ENCODE data around the gene AFF3. TPM values are rescaled to one million over a fixed set of nuclear protein-coding genes. Genes with fewer than 3 reads are reported as not detected.

AFF3 gene
- total RNA-seq, 6 experiments from 2014 or later: 0.80 to 8.2 (median 6.8) TPM

DNA sequence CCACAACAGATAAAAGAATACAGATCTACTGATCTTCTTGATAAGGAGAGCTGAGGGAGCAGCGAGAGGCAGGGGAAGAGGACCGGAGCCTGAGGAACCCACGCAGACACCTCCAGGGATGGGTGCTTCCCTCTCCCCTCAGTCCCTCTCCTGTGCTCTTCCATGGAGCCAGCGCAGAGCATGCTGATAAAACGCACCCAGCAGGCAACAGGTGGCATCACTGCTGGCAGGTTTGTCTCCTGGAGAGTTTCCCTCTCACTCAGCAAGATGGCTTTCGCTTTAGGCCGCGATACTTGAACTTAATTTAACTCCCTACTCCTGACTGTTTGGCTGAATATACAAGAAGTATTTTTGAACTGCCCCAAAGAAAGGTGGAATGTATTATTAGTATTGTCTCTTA, 489.5 kb downstream of the AFF3 start:
- TF ChIP-seq, protein P1, sequence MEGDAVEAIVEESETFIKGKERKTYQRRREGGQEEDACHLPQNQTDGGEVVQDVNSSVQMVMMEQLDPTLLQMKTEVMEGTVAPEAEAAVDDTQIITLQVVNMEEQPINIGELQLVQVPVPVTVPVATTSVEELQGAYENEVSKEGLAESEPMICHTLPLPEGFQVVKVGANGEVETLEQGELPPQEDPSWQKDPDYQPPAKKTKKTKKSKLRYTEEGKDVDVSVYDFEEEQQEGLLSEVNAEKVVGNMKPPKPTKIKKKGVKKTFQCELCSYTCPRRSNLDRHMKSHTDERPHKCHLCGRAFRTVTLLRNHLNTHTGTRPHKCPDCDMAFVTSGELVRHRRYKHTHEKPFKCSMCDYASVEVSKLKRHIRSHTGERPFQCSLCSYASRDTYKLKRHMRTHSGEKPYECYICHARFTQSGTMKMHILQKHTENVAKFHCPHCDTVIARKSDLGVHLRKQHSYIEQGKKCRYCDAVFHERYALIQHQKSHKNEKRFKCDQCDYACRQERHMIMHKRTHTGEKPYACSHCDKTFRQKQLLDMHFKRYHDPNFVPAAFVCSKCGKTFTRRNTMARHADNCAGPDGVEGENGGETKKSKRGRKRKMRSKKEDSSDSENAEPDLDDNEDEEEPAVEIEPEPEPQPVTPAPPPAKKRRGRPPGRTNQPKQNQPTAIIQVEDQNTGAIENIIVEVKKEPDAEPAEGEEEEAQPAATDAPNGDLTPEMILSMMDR (IDR thresholded peaks at IDR 0.05): no peak
- Mint-ChIP-seq H3K27ac (no peak overlapping the region), H3K4me3 (no peak overlapping the region), H3K9me3 (no peaks in the 10 kb centered on the region), H3K36me3 (ENCODE audit: low read depth) (no peaks in the 10 kb centered on the region), H3K27me3 (ENCODE audit: insufficient read depth) (peaks cover 7% of the 10 kb centered on the region; the same call in 1 of the 2 replicates), H3K4me1 (ENCODE audit: low read depth) (peaks cover 45% of the 10 kb centered on the region)
- DNase-seq: no peak

DNA sequence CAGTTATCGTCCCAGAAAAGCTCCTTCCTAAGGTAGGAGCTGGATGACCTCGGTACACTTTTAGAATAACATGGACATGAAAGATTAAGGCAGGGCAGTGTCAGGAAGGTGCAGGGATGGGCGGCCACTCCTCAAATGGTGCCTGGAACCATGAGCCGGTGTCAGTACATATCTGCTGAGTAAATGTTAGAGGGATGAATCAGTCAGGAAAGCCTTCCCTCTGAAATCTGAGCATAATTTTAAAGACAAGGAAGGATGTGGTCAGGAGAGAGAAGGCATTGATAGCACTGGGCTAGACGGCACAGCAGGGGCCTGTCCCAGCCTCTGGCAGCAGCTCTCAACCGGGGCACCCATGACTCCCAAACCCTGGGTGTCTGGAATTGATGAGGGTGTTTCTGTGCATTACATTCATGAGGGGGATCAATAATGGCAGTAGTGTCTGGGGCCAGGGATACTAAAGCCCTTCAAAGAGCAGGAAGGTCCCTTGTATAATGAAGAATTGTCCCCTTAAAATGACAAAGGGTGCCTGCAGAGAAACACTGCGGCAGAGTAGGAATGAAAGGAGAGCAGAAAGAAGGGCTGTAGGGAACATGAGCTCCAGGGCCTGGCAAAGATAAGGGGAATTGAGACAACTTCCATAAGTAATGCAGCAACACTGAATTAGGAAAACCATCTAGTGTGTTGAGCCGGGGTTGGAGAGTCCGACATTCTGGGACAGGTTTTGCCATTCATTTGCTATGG, 490.3 kb downstream of the AFF3 start:
- Mint-ChIP-seq H3K27ac (peak overlapping the region; percentile 15; the same call in 1 of the 2 replicates), H3K36me3 (ENCODE audit: low read depth) (no peaks in the 10 kb centered on the region), H3K4me1 (ENCODE audit: low read depth) (peaks cover 43% of the 10 kb centered on the region), H3K4me3 (no peak overlapping the region), H3K9me3 (no peaks in the 10 kb centered on the region), H3K27me3 (ENCODE audit: insufficient read depth) (peaks cover 12% of the 10 kb centered on the region; the same call in 1 of the 2 replicates)
- TF ChIP-seq, protein P1 (IDR thresholded peaks at IDR 0.05): no peak
- DNase-seq: peak; percentile 24

DNA sequence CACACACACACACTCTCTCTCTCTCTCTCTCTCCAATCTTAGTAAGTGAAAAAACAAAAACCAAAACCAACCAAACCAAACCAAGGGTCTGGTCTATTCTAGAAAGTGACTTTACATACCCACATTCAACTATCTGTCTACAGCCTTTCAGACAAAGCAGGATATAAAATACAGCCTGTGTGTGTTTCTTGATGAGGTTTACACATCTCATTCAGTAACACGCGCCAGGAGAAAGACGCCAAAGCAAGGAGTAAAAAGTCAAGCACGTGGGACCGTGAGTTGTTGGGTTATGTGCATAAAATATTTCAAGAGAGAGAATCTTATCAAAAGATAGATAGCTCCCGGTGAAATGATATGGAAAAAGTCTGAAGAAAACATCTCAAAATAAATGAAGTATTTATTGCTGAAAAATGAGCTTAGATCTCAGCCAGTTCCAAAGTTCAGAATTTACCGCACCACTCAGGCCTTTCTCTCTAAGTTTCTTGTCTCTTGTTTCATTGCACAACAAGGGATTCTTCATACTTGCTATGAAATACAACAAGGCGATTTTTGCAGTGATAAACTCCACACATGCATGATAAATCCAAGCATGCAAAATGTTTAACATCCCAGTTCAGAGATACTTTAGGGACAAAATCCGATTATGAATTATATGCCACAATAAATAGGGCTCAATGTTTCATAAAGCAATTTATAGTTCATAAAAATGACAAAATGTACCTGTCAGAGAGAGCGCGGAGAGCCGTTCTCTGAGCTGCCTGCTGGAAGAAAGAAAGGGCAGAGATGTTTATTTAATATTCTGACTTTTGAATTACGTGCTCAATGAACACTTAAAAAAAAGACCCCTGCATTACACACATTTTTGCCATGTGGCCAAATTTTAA, 493.2 kb downstream of the AFF3 start:
- DNase-seq: no peak
- H3K27ac Mint-ChIP-seq: peak overlapping the region; percentile 68; the same call in 1 of the 2 replicates
- peaks cover 15% of the 10 kb centered on the region; the same call in 1 of the 2 replicates for H3K27me3 Mint-ChIP-seq (ENCODE audit: insufficient read depth)
- TF ChIP-seq, protein P1 (IDR thresholded peaks at IDR 0.05): no peak
- H3K4me1 Mint-ChIP-seq (ENCODE audit: low read depth): peaks cover 35% of the 10 kb centered on the region
- peak overlapping the region; percentile 29; the same call in 1 of the 2 replicates for H3K4me3 Mint-ChIP-seq
- no peaks in the 10 kb centered on the region for H3K36me3 Mint-ChIP-seq (ENCODE audit: low read depth)
- no peaks in the 10 kb centered on the region for H3K9me3 Mint-ChIP-seq

GRCh38 chr2:99648178-99648844, 494.1 kb downstream of the AFF3 start:
- H3K4me1 Mint-ChIP-seq (ENCODE audit: low read depth): peaks cover 33% of the 10 kb centered on the region
- H3K27ac Mint-ChIP-seq: peak overlapping the region; percentile 68; the same call in 1 of the 2 replicates
- H3K27me3 Mint-ChIP-seq (ENCODE audit: insufficient read depth): peaks cover 18% of the 10 kb centered on the region; the same call in 1 of the 2 replicates
- no peaks in the 10 kb centered on the region for H3K36me3 Mint-ChIP-seq (ENCODE audit: low read depth)
- H3K4me3 Mint-ChIP-seq: peak overlapping the region; percentile 29; the same call in 1 of the 2 replicates
- TF ChIP-seq, protein P1 (IDR thresholded peaks at IDR 0.05): no peak
- peak; percentile 22 for DNase-seq
- H3K9me3 Mint-ChIP-seq: no peaks in the 10 kb centered on the region

- peaks cover 24% of the 10 kb centered on the region; the same call in 1 of the 2 replicates for H3K27me3 Mint-ChIP-seq (ENCODE audit: insufficient read depth)
- H3K9me3 Mint-ChIP-seq: no peaks in the 10 kb centered on the region
- no peak for DNase-seq
- peaks cover 19% of the 10 kb centered on the region for H3K4me1 Mint-ChIP-seq (ENCODE audit: low read depth)
- TF ChIP-seq, protein P1 (IDR thresholded peaks at IDR 0.05): no peak
- no peak overlapping the region for H3K27ac Mint-ChIP-seq
- H3K4me3 Mint-ChIP-seq: no peak overlapping the region
- no peaks in the 10 kb centered on the region for H3K36me3 Mint-ChIP-seq (ENCODE audit: low read depth)
These were observed 496.4 kb downstream of the AFF3 start for GRCh38 chr2:99645960-99646359.

Data from HFFc6 (cell line).